ENCODE measurements around the gene DHX38.
"Not testable (repeated sequence)": the region's sequence is repeated elsewhere in the genome, so short reads cannot be mapped to it uniquely, and the experiment has no call there.

DHX38 gene

GRCh38 chr16:72093448-72094265 lies at the start of gene DHX38, which contains the start of gene TXNL4B:
Gene DHX38, plus strand, starts transcription at chr16:72093847. Its CDS starts 2,311 bp downstream, at chr16:72096158.
Gene TXNL4B, minus strand, starts transcription at chr16:72093620. Its CDS starts 2,871 bp downstream, at chr16:72090749.
- Histone ChIP-seq H3K4me3 (ENCODE audit: low read depth in 1 of 2, low read length in 2 of 2) (peak within 1 kb of the TSS; percentile 99 to 100), H3K36me3 (ENCODE audit: control insufficient read depth in 1 of 2, insufficient read depth in 2 of 2, low read length in 2 of 2) (peaks cover 16 to 51% of the 10 kb centered on the region in 2 donors), H3K9me3 (ENCODE audit: control insufficient read depth in 1 of 2, low read length in 2 of 2) (no peaks in the 10 kb centered on the region), H3K27ac (ENCODE audit: low read depth, low read length) (peak within 1 kb of the TSS; percentile 83), H3K9ac (ENCODE audit: low read depth in 1 of 2, low read length in 2 of 2) (peak within 1 kb of the TSS; percentile 93 to 95), H3K4me1 (ENCODE audit: control insufficient read depth in 1 of 2, insufficient read depth in 2 of 2, low read length in 2 of 2) (peaks cover 23 to 34% of the 10 kb centered on the region in 2 donors), H3K27me3 (ENCODE audit: control insufficient read depth in 1 of 2, insufficient read depth in 2 of 2, low read length in 2 of 2) (no peaks in the 10 kb centered on the region)

DNA sequence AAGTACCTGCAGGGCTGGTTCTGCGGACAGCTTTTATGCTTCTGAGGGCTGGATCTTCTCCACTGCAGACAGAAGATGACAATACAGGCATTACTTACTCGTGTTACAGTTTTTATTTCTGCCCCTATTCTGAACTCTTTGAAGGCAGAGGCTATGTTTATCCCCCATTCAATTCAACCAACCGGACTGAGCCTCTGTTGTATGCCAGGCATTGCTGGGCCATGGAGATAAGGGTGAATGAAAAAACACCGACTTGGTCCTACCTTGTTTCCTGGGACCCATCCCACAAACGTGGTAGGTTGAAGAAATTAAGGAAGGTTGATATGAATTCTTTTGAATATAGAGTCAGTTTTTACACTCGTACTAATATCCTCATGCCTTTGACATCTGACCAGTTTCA lies 49.4 kb upstream of the DHX38 start:
- H3K4me1 ChIP-seq (ENCODE audit: control insufficient read depth in 1 of 2, insufficient read depth in 2 of 2, low read length in 2 of 2), result peaks cover 6 to 8% of the 10 kb centered on the region in 2 donors
- peaks cover 0 to 6% of the 10 kb centered on the region in 2 donors for H3K9me3 ChIP-seq (ENCODE audit: control insufficient read depth in 1 of 2, low read length in 2 of 2)
- no peak overlapping the region for H3K4me3 ChIP-seq (ENCODE audit: low read depth in 1 of 2, low read length in 2 of 2)
- no peak overlapping the region for H3K9ac ChIP-seq (ENCODE audit: low read depth in 1 of 2, low read length in 2 of 2)
- no peaks in the 10 kb centered on the region for H3K27me3 ChIP-seq (ENCODE audit: control insufficient read depth in 1 of 2, insufficient read depth in 2 of 2, low read length in 2 of 2)
- H3K36me3 ChIP-seq (ENCODE audit: control insufficient read depth in 1 of 2, insufficient read depth in 2 of 2, low read length in 2 of 2), result no peaks in the 10 kb centered on the region
- H3K27ac ChIP-seq (ENCODE audit: low read depth, low read length), result no peak overlapping the region

GRCh38 chr16:72044825-72045359 lies 48.8 kb upstream of the DHX38 start:
- Histone ChIP-seq H3K27me3 (ENCODE audit: control insufficient read depth in 1 of 2, insufficient read depth in 2 of 2, low read length in 2 of 2) (no peaks in the 10 kb centered on the region), H3K9me3 (ENCODE audit: control insufficient read depth in 1 of 2, low read length in 2 of 2) (peaks cover 0 to 6% of the 10 kb centered on the region in 2 donors), H3K27ac (ENCODE audit: low read depth, low read length) (no peak overlapping the region), H3K36me3 (ENCODE audit: control insufficient read depth in 1 of 2, insufficient read depth in 2 of 2, low read length in 2 of 2) (no peaks in the 10 kb centered on the region), H3K4me3 (ENCODE audit: low read depth in 1 of 2, low read length in 2 of 2) (no peak overlapping the region), H3K4me1 (ENCODE audit: control insufficient read depth in 1 of 2, insufficient read depth in 2 of 2, low read length in 2 of 2) (peaks cover 6 to 8% of the 10 kb centered on the region in 2 donors), H3K9ac (ENCODE audit: low read depth in 1 of 2, low read length in 2 of 2) (no peak overlapping the region)

DNA sequence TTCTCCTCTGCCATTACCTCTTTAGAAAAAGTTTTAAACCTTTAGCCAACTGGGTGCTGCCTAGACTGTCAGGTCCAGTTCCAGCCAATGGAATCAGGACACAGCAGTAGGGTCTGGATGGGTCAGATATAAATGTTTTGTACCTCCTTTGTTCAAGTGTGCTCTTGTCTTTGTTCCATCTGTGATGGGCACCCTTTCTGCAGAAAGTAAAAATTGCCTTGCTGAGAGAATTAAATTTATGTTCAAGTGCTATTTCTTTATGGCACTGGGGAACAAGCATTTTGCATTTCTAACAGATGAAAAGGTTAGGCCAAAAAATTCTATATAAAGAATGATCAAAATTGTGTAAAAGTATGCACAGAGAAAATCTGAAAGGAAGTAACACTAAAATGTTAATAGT lies 44.5 kb upstream of the DHX38 start:
- Histone ChIP-seq H3K27ac (ENCODE audit: low read depth, low read length) (no peak overlapping the region), H3K36me3 (ENCODE audit: control insufficient read depth in 1 of 2, insufficient read depth in 2 of 2, low read length in 2 of 2) (no peaks in the 10 kb centered on the region), H3K9me3 (ENCODE audit: control insufficient read depth in 1 of 2, low read length in 2 of 2) (peaks cover 0 to 6% of the 10 kb centered on the region in 2 donors), H3K27me3 (ENCODE audit: control insufficient read depth in 1 of 2, insufficient read depth in 2 of 2, low read length in 2 of 2) (no peaks in the 10 kb centered on the region), H3K9ac (ENCODE audit: low read depth in 1 of 2, low read length in 2 of 2) (no peak overlapping the region), H3K4me1 (ENCODE audit: control insufficient read depth in 1 of 2, insufficient read depth in 2 of 2, low read length in 2 of 2) (no peaks in the 10 kb centered on the region), H3K4me3 (ENCODE audit: low read depth in 1 of 2, low read length in 2 of 2) (no peak overlapping the region)

GRCh38 chr16:72050769-72051464 lies 42.7 kb upstream of the DHX38 start:
- Histone ChIP-seq H3K9me3 (ENCODE audit: control insufficient read depth in 1 of 2, low read length in 2 of 2) (peaks cover 0 to 6% of the 10 kb centered on the region in 2 donors), H3K27ac (ENCODE audit: low read depth, low read length) (no peak overlapping the region), H3K36me3 (ENCODE audit: control insufficient read depth in 1 of 2, insufficient read depth in 2 of 2, low read length in 2 of 2) (no peaks in the 10 kb centered on the region), H3K4me3 (ENCODE audit: low read depth in 1 of 2, low read length in 2 of 2) (no peak overlapping the region), H3K9ac (ENCODE audit: low read depth in 1 of 2, low read length in 2 of 2) (no peak overlapping the region), H3K27me3 (ENCODE audit: control insufficient read depth in 1 of 2, insufficient read depth in 2 of 2, low read length in 2 of 2) (no peaks in the 10 kb centered on the region), H3K4me1 (ENCODE audit: control insufficient read depth in 1 of 2, insufficient read depth in 2 of 2, low read length in 2 of 2) (no peaks in the 10 kb centered on the region)

- no peaks in the 10 kb centered on the region for H3K27me3 ChIP-seq (ENCODE audit: control insufficient read depth in 1 of 2, insufficient read depth in 2 of 2, low read length in 2 of 2)
- H3K9ac ChIP-seq (ENCODE audit: low read depth in 1 of 2, low read length in 2 of 2), result no peak overlapping the region
- H3K4me1 ChIP-seq (ENCODE audit: control insufficient read depth in 1 of 2, insufficient read depth in 2 of 2, low read length in 2 of 2), result no peaks in the 10 kb centered on the region
- H3K4me3 ChIP-seq (ENCODE audit: low read depth in 1 of 2, low read length in 2 of 2), result no peak overlapping the region
- H3K27ac ChIP-seq (ENCODE audit: low read depth, low read length), result no peak overlapping the region
- peaks cover 0 to 6% of the 10 kb centered on the region in 2 donors for H3K9me3 ChIP-seq (ENCODE audit: control insufficient read depth in 1 of 2, low read length in 2 of 2)
- H3K36me3 ChIP-seq (ENCODE audit: control insufficient read depth in 1 of 2, insufficient read depth in 2 of 2, low read length in 2 of 2), result no peaks in the 10 kb centered on the region
Observed at GRCh38 chr16:72051818-72052217, 41.8 kb upstream of the DHX38 start.

DNA sequence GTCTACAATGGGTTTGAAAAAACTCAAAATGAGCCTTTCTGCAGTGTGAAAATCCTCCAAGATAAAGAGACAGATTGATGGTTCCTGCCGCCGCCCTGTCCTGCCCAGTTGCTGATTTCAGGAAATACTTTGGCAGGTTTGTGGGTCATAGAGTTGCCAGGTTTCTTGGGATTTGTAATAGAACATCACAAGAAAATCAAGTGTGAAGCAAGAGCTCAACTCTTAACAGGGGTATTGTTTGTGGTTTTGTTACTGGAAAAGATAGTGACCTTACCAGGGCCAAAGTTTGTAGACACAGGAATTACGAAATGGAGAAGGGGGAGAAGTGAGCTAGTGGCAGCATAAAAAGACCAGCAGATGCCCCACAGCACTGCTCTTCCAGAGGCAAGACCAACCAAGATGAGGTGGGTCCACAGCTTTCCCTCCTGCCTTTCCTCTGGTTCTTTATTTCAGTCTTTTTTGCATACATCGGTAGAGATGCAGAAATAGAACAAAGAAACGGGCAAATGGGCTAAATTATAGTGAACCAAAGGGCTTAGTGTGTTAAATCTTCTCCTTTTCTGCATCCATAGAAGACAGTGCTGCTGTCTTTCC lies 39.3 kb upstream of the DHX38 start, which contains the start of gene HP:
Gene HP (plus strand): TSS at position 252 of the 594 bp plus-strand sequence. CDS start 148 bp downstream, at position 400.
- H3K27me3 ChIP-seq (ENCODE audit: control insufficient read depth in 1 of 2, insufficient read depth in 2 of 2, low read length in 2 of 2); H3K9me3 ChIP-seq (ENCODE audit: control insufficient read depth in 1 of 2, low read length in 2 of 2); H3K27ac ChIP-seq (ENCODE audit: low read depth, low read length); H3K4me1 ChIP-seq (ENCODE audit: control insufficient read depth in 1 of 2, insufficient read depth in 2 of 2, low read length in 2 of 2); H3K36me3 ChIP-seq (ENCODE audit: control insufficient read depth in 1 of 2, insufficient read depth in 2 of 2, low read length in 2 of 2); H3K4me3 ChIP-seq (ENCODE audit: low read depth in 1 of 2, low read length in 2 of 2); H3K9ac ChIP-seq (ENCODE audit: low read depth in 1 of 2, low read length in 2 of 2): not testable (repeated sequence)

- no peak overlapping the region for H3K4me3 ChIP-seq (ENCODE audit: low read depth in 1 of 2, low read length in 2 of 2)
Observed at GRCh38 chr16:72055911-72056310, 37.7 kb upstream of the DHX38 start.

GRCh38 chr16:72057313-72057712 lies 36.3 kb upstream of the DHX38 start:
- not testable (repeated sequence) for H3K4me3 ChIP-seq (ENCODE audit: low read depth in 1 of 2, low read length in 2 of 2); H3K27me3 ChIP-seq (ENCODE audit: control insufficient read depth in 1 of 2, insufficient read depth in 2 of 2, low read length in 2 of 2); H3K4me1 ChIP-seq (ENCODE audit: control insufficient read depth in 1 of 2, insufficient read depth in 2 of 2, low read length in 2 of 2); H3K9me3 ChIP-seq (ENCODE audit: control insufficient read depth in 1 of 2, low read length in 2 of 2); H3K36me3 ChIP-seq (ENCODE audit: control insufficient read depth in 1 of 2, insufficient read depth in 2 of 2, low read length in 2 of 2); H3K27ac ChIP-seq (ENCODE audit: low read depth, low read length); H3K9ac ChIP-seq (ENCODE audit: low read depth in 1 of 2, low read length in 2 of 2)

More at GRCh38 chr16:72055911-72056310, 37.7 kb upstream of the DHX38 start:
- Histone ChIP-seq H3K9me3 (ENCODE audit: control insufficient read depth in 1 of 2, low read length in 2 of 2) (no peaks in the 10 kb centered on the region), H3K4me1 (ENCODE audit: control insufficient read depth in 1 of 2, insufficient read depth in 2 of 2, low read length in 2 of 2) (no peaks in the 10 kb centered on the region), H3K27ac (ENCODE audit: low read depth, low read length) (no peak overlapping the region), H3K36me3 (ENCODE audit: control insufficient read depth in 1 of 2, insufficient read depth in 2 of 2, low read length in 2 of 2) (no peaks in the 10 kb centered on the region), H3K27me3 (ENCODE audit: control insufficient read depth in 1 of 2, insufficient read depth in 2 of 2, low read length in 2 of 2) (no peaks in the 10 kb centered on the region), H3K9ac (ENCODE audit: low read depth in 1 of 2, low read length in 2 of 2) (no peak overlapping the region)

DNA sequence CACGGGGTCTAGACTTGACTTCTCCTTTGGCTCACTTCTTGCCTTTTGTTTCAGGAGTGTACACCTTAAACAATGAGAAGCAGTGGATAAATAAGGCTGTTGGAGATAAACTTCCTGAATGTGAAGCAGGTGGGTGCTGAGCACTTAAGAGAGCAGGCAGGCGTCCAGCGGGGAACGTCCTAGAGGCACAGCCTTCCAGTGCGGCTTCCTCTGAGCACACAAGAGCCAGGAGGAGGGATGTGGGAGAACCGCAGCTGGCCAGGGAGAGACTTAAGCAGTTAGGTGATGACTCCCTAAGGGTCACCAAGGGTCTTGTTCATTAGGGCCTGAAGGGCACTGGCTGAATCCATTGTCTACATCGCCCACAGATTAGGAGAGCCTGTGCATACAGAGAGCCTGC lies 34.6 kb upstream of the DHX38 start:
- H3K4me3 ChIP-seq (ENCODE audit: low read depth in 1 of 2, low read length in 2 of 2); H3K9me3 ChIP-seq (ENCODE audit: control insufficient read depth in 1 of 2, low read length in 2 of 2); H3K4me1 ChIP-seq (ENCODE audit: control insufficient read depth in 1 of 2, insufficient read depth in 2 of 2, low read length in 2 of 2); H3K27ac ChIP-seq (ENCODE audit: low read depth, low read length); H3K36me3 ChIP-seq (ENCODE audit: control insufficient read depth in 1 of 2, insufficient read depth in 2 of 2, low read length in 2 of 2); H3K27me3 ChIP-seq (ENCODE audit: control insufficient read depth in 1 of 2, insufficient read depth in 2 of 2, low read length in 2 of 2); H3K9ac ChIP-seq (ENCODE audit: low read depth in 1 of 2, low read length in 2 of 2): not testable (repeated sequence)

Measured in duodenal mucosa (tissue), 2 donors.